Vagina (tissue), 2 donors: Measurements from ENCODE around the gene ISG20L2.

Source experiments
- CTCF ChIP-seq, 3 experiments: fragments of 450-650 bp in 2 of 3; fragments of 200-600 bp in 1 of 3; sonication (generic) in 1 of 3; IDR thresholded peaks; one replicate each; pipeline ENCODE4 v1.5.1; 2017 to 2019; ENCODE audit warnings: antibody characterized with exemption in 3 of 3, mild to moderate bottlenecking in 2 of 3, moderate library complexity in 2 of 3
- POLR2A ChIP-seq, 2 donors: fragments of 450-650 bp; IDR thresholded peaks; one replicate each; pipeline ENCODE4 v1.6.1; 2017; ENCODE audit warnings: antibody characterized with exemption in 2 of 2, mild to moderate bottlenecking in 2 of 2, moderate library complexity in 2 of 2
- POLR2AphosphoS5 ChIP-seq, 2 donors: sonication (generic); formaldehyde crosslinking; IDR thresholded peaks; one replicate each; pipeline ENCODE4 v1.9.0; 2017; ENCODE audit warnings: antibody characterized with exemption in 2 of 2, mild to moderate bottlenecking in 2 of 2, low read depth in 1 of 2; ENCODE audit not compliant: insufficient read depth in 1 of 2

- TF ChIP-seq CTCF (IDR thresholded peaks at IDR 0.05) (no peak), POLR2AphosphoS5 (IDR thresholded peaks at IDR 0.05; ENCODE audit: insufficient read depth in 1 of 2, low read depth in 1 of 2) (no peak), POLR2A (IDR thresholded peaks at IDR 0.05) (no peak)
Observed at GRCh38 chr1:156703336-156703735, 25.2 kb downstream of the ISG20L2 start.
